H1 (cell line): ENCODE measurements around the gene NUP107. TPM values are rescaled to one million over a fixed set of nuclear protein-coding genes. Genes with fewer than 3 reads are reported as not detected.

Experiments used
- CTCF ChIA-PET: fragments of 300-600 bp; sonication (Branson Sonifier 250); formaldehyde crosslinking; loops from one replicate; lab custom pipeline; 2021; ENCODE audit not compliant: partially characterized antibody; lab: Charles Lee
- POLR2A ChIA-PET: fragments of 300-600 bp; sonication (Branson Sonifier 250); formaldehyde crosslinking; loops from one replicate; lab custom pipeline; 2021; ENCODE audit warnings: inconsistent platforms; ENCODE audit not compliant: partially characterized antibody; lab: Charles Lee
- DNase-seq, 2 experiments: peaks; one replicate each; pipeline versions ENCODE4 v3.0.0 to v3.0.0-alpha.2; 2010 to 2022; ENCODE audit warnings: low spot score in 2 of 2, low read depth in 1 of 2, mixed read lengths in 1 of 2
- FAIRE-seq: peaks from 2 replicates; lab custom pipeline; 2011; peaks lifted over from hg19 to GRCh38; lab: Jason Lieb, UNC
- H2AFZ ChIP-seq: 2 replicates; pipeline ENCODE4 v1.8.1; 2012; ENCODE audit warnings: low read length, inconsistent platforms
- H2AK5ac ChIP-seq: 2 replicates; pipeline ENCODE4 v1.6.1; 2013; ENCODE audit warnings: low read depth, low read length
- H2BK120ac ChIP-seq: replicated peaks from 2 replicates; pipeline ENCODE3; 2013; ENCODE audit warnings: low read depth, low read length, inconsistent platforms
- H2BK12ac ChIP-seq: 2 replicates; pipeline ENCODE4 v1.6.1; 2013; ENCODE audit warnings: low read depth, low read length
- H2BK15ac ChIP-seq: 2 replicates; pipeline ENCODE4 v1.6.1; 2013; ENCODE audit warnings: low read length
- H2BK20ac ChIP-seq: 2 replicates; pipeline ENCODE4 v1.6.1; 2013; ENCODE audit warnings: low read length
- H2BK5ac ChIP-seq: 2 replicates; pipeline ENCODE4 v1.6.1; 2013; ENCODE audit warnings: low read depth, low read length
- H3K14ac ChIP-seq: 2 replicates; pipeline ENCODE4 v1.6.1; 2013; ENCODE audit warnings: inconsistent platforms; ENCODE audit not compliant: insufficient read length
- H3K18ac ChIP-seq: 2 replicates; pipeline ENCODE4 v1.6.1; 2013; ENCODE audit warnings: low read length; ENCODE audit errors: extremely low read depth
- H3K23ac ChIP-seq: 2 replicates; pipeline ENCODE4 v1.6.1; 2013; ENCODE audit warnings: inconsistent platforms; ENCODE audit not compliant: insufficient read length
- H3K23me2 ChIP-seq: 2 replicates; pipeline ENCODE4 v1.6.1; 2013; ENCODE audit warnings: low read depth, low read length
- H3K27ac ChIP-seq: 2 replicates; pipeline ENCODE4 v1.6.1; 2011; ENCODE audit warnings: low read depth, low read length, inconsistent platforms
- H3K27me3 ChIP-seq, 4 experiments: replicated peaks in 1 of 4; 1 replicate in 1 of 4; 2 replicates in 3 of 4; pipeline versions ENCODE4 v1.6.1 to v1.8.1; 2011 to 2013; ENCODE audit warnings: low read length in 3 of 4, mild to moderate bottlenecking in 3 of 4, inconsistent platforms in 2 of 4, mixed read lengths in 2 of 4, moderate library complexity in 1 of 4; ENCODE audit not compliant: control insufficient read depth in 3 of 4, insufficient read depth in 3 of 4; ENCODE audit errors: extremely low read depth in 1 of 4
- H3K36me3 ChIP-seq, 4 experiments: 2 replicates each; pipeline versions ENCODE4 v1.6.1 to v1.8.1; 2011 to 2013; ENCODE audit warnings: mild to moderate bottlenecking in 4 of 4, low read length in 3 of 4, moderate library complexity in 2 of 4, control low read depth in 1 of 4, inconsistent platforms in 1 of 4; ENCODE audit not compliant: insufficient read depth in 4 of 4, control insufficient read depth in 2 of 4
- H3K4ac ChIP-seq: replicated peaks from 2 replicates; pipeline ENCODE3; 2013; ENCODE audit warnings: low read length, low read depth, mixed read lengths, inconsistent platforms; ENCODE audit not compliant: insufficient read length
- H3K4me1 ChIP-seq, 4 experiments: replicated peaks in 1 of 4; 1 replicate in 1 of 4; 2 replicates in 3 of 4; pipeline versions ENCODE4 v1.6.1 to v1.8.1; 2011 to 2013; ENCODE audit warnings: low read length in 3 of 4, inconsistent platforms in 2 of 4, mixed read lengths in 1 of 4; ENCODE audit not compliant: insufficient read depth in 4 of 4, control insufficient read depth in 3 of 4
- H3K4me2 ChIP-seq, 2 experiments: 2 replicates each; pipeline versions ENCODE4 v1.6.1 to v1.8.1; 2011 to 2013; ENCODE audit warnings: low read depth in 2 of 2, low read length in 2 of 2, control low read depth in 1 of 2, inconsistent platforms in 1 of 2, mild to moderate bottlenecking in 1 of 2; ENCODE audit not compliant: insufficient read depth in 1 of 2
- H3K4me3 ChIP-seq, 4 experiments: fragments of 200-600, 300-600 bp in 1 of 4; sonication (generic), shearing (Covaris generic), sonication (Bioruptor Twin) in 1 of 4; 2 replicates each; pipeline versions ENCODE4 v1.5.1 to v1.8.1; 2011 to 2016; ENCODE audit warnings: low read length in 4 of 4, low read depth in 3 of 4, control low read depth in 2 of 4, inconsistent platforms in 2 of 4, mild to moderate bottlenecking in 2 of 4, mixed read lengths in 1 of 4, moderate library complexity in 1 of 4; ENCODE audit not compliant: insufficient read depth in 2 of 4; ENCODE audit errors: extremely low read depth in 1 of 4
- H3K56ac ChIP-seq: replicated peaks from 2 replicates; pipeline ENCODE3; 2013; ENCODE audit warnings: low read depth, mild to moderate bottlenecking, mixed read lengths, low read length, inconsistent platforms; ENCODE audit not compliant: insufficient read length
- H3K79me1 ChIP-seq: 2 replicates; pipeline ENCODE4 v1.6.1; 2013; ENCODE audit warnings: low read depth, low read length, control low read depth
- H3K79me2 ChIP-seq, 2 experiments: 2 replicates each; pipeline versions ENCODE4 v1.6.1 to v1.8.1; 2012 to 2013; ENCODE audit warnings: low read length in 2 of 2, mild to moderate bottlenecking in 2 of 2, inconsistent platforms in 1 of 2; ENCODE audit not compliant: insufficient read depth in 2 of 2, control insufficient read depth in 1 of 2
- H3K9ac ChIP-seq, 4 experiments: replicated peaks in 1 of 4; 1 replicate in 1 of 4; 2 replicates in 3 of 4; pipeline versions ENCODE4 v1.6.1 to v1.8.1; 2011 to 2013; ENCODE audit warnings: low read depth in 3 of 4, low read length in 3 of 4, control low read depth in 2 of 4, mild to moderate bottlenecking in 2 of 4, moderate library complexity in 2 of 4, inconsistent platforms in 1 of 4; ENCODE audit errors: extremely low read depth in 1 of 4
- H3K9me3 ChIP-seq, 2 experiments: 2 replicates each; pipeline versions ENCODE4 v1.6.1 to v1.8.1; 2012 to 2013; ENCODE audit warnings: mild to moderate bottlenecking in 2 of 2, moderate library complexity in 2 of 2, control low read depth in 1 of 2, inconsistent platforms in 1 of 2, low read depth in 1 of 2, low read length in 1 of 2, mixed read lengths in 1 of 2; ENCODE audit not compliant: insufficient read depth in 2 of 2
- H4K20me1 ChIP-seq, 2 experiments: replicated peaks in 1 of 2; 2 replicates each; pipeline versions ENCODE3 to v1.8.1; 2011 to 2013; ENCODE audit warnings: inconsistent platforms in 2 of 2, low read length in 2 of 2, mild to moderate bottlenecking in 1 of 2; ENCODE audit not compliant: insufficient read depth in 2 of 2, control insufficient read depth in 1 of 2
- H4K5ac ChIP-seq: 2 replicates; pipeline ENCODE4 v1.6.1; 2013; ENCODE audit warnings: low read length, low read depth, mixed read lengths, inconsistent platforms; ENCODE audit not compliant: insufficient read length
- H4K8ac ChIP-seq: 2 replicates; pipeline ENCODE4 v1.8.0; 2013; ENCODE audit warnings: mild to moderate bottlenecking, moderate library complexity, low read length, inconsistent platforms; ENCODE audit not compliant: insufficient read depth; ENCODE audit errors: extremely low read depth
- H4K91ac ChIP-seq: replicated peaks from 2 replicates; pipeline ENCODE3; 2013; ENCODE audit warnings: low read length, mixed read lengths, inconsistent platforms; ENCODE audit not compliant: insufficient read length
- CEBPB ChIP-seq: IDR thresholded peaks from 2 replicates; pipeline ENCODE4 v1.6.1; 2012; ENCODE audit warnings: low read depth, low read length
- CTBP2 ChIP-seq: IDR thresholded peaks from 2 replicates; pipeline ENCODE4 v1.7.0; 2011; ENCODE audit warnings: borderline replicate concordance, mild to moderate bottlenecking, moderate library complexity, mixed read lengths, low read length; ENCODE audit not compliant: insufficient read depth, insufficient read length
- FOSL1 ChIP-seq: IDR thresholded peaks from 2 replicates; pipeline ENCODE4 v1.6.1; 2011; ENCODE audit warnings: mild to moderate bottlenecking, low read depth, low read length, moderate library complexity; ENCODE audit not compliant: insufficient read depth
- GTF2F1 ChIP-seq: IDR thresholded peaks from 2 replicates; pipeline ENCODE4 v1.6.1; 2012; ENCODE audit warnings: low read depth, low read length, improper control_type of control experiment, borderline replicate concordance
- KDM1A ChIP-seq: fragments of 200-600, 300-600 bp; sonication (generic); IDR thresholded peaks from 2 replicates; pipeline ENCODE4 v1.7.1; 2016; ENCODE audit warnings: mild to moderate bottlenecking, low read length, borderline replicate concordance
- KDM4A ChIP-seq: IDR thresholded peaks from one replicate; pipeline ENCODE4 v1.7.1; 2012; ENCODE audit warnings: low read depth, mild to moderate bottlenecking, moderate library complexity, low read length, inconsistent platforms; ENCODE audit not compliant: severe bottlenecking
- PHF8 ChIP-seq: fragments of 200-600 bp; sonication (generic); conservative IDR thresholded peaks from 2 replicates; pipeline ENCODE4 v1.7.1; 2012; ENCODE audit warnings: low read depth, mild to moderate bottlenecking, inconsistent platforms, low read length, moderate library complexity
- POLR2A ChIP-seq, 2 experiments: IDR thresholded peaks; 1 replicate in 1 of 2; 2 replicates in 1 of 2; pipeline ENCODE4 v1.6.1; 2011; ENCODE audit warnings: low read depth in 2 of 2, low read length in 2 of 2, mild to moderate bottlenecking in 2 of 2; ENCODE audit errors: control extremely low read depth in 1 of 2
- SP4 ChIP-seq: IDR thresholded peaks from 2 replicates; pipeline ENCODE4 v1.6.1; 2012; ENCODE audit warnings: low read length, inconsistent platforms
- SUZ12 ChIP-seq: fragments of 200-600 bp; sonication (generic); IDR thresholded peaks from 2 replicates; pipeline ENCODE4 v1.6.1; 2012; ENCODE audit warnings: mild to moderate bottlenecking, inconsistent platforms, low read length, moderate library complexity, mixed read lengths
- TAF7 ChIP-seq: optimal IDR thresholded peaks from 2 replicates; pipeline ENCODE3; 2011; ENCODE audit warnings: low read depth, mild to moderate bottlenecking, inconsistent platforms, low read length, moderate library complexity, borderline replicate concordance
- WGBS, 2 experiments: shearing (Covaris generic) in 1 of 2; methylation state at CpG; one replicate each; pipeline versions ENCODE4 v1.1.6 to v1.1.7; 2013 to 2015; ENCODE audit warnings: low lambda C conversion rate in 2 of 2, mixed read lengths in 2 of 2, inconsistent platforms in 1 of 2, low coverage in 1 of 2, missing lambda C conversion rate in 1 of 2; ENCODE audit not compliant: insufficient replicate concordance in 2 of 2, insufficient coverage in 1 of 2, insufficient read length in 1 of 2; ENCODE audit errors: extremely low coverage in 1 of 2, missing lambda C conversion rate in 1 of 2; 5-methylcytosine and 5-hydroxymethylcytosine counted together
- polyA plus RNA-seq, 7 experiments: library from polyadenylated mRNA; depleted of rRNA in 3 of 7; stranded (reverse) in 5 of 7; unstranded in 2 of 7; fragments of >200 nt in 5 of 7; fragments of 200-250 nt in 2 of 7; gene quantifications; 1 replicate in 5 of 7; 2 replicates in 1 of 7; 4 replicates in 1 of 7; pipeline versions ENCODE4 v1.2.1 to v1.2.3, GENCODE V29; 2011 to 2013; ENCODE audit warnings: missing spikeins in 2 of 7, mixed read lengths in 2 of 7
- total RNA-seq: library from RNA; stranded (reverse); fragmentation: NEBNext Ultra II Directional; extraction: Animal tissue kit (Norgen Biotek cat#: 25700); gene quantifications from 2 replicates; pipeline ENCODE4 v1.2.1, GENCODE V29; 2021
- TF ChIP-seq, protein P1 (sequence below): IDR thresholded peaks from 2 replicates; pipeline ENCODE4 v1.6.1; 2012; ENCODE audit warnings: inconsistent platforms

The NUP107 gene
- total and polyA plus RNA-seq, 2 of the 8 experiments (the other 6 are each of a cell fraction or from before 2014, with no cell fraction given): 46.1 to 141 TPM

DNA sequence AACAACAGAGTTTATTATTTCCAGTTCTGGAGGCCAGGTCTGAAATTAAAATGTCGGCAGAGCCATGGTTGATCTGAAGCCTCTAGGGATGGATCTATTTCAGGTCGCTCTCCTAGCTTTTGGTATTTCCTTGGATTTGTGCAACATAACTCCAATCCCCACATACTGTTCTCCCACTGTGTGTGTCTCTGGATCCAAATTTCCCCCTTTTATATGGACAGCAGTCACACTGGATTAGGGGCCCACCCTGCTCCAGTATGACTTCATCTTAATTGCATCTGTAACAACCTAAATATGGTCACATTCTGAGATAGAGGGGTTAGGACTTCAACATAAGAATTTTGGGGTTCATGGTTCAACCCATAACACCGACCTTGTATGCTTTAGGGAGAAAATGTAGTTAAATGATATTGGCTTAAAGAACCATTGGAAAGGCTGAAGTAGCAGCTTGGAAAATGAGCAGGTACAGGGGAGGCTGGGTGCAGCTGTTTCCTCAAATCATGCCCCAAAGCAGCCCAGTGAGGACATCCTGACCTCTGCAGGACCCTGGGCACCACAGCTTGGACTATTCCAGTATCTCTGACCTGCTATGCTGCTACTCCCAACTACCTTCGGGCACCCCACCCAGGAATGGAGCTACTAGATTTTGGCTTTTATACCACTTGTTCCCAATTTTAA lies 107.3 kb downstream of the NUP107 start:
- CTCF ChIA-PET: interaction anchor here (0.8 kb wide), 1 partner anchor 9 kb away, joined by 4 read pairs; no protein-coding TSS in a partner anchor
- Histone ChIP-seq H2BK120ac (no peak overlapping the region), H3K23me2 (no peaks in the 10 kb centered on the region), H2AK5ac (no peak overlapping the region), H3K4me1 (peaks cover 0 to 2% (median 0%) of the 10 kb centered on the region in 4 experiments; a peak in 1 of 7 replicates), H3K23ac (no peak overlapping the region), H3K79me2 (no peaks in the 10 kb centered on the region), H3K27ac (no peak overlapping the region), H2BK5ac (no peak overlapping the region), H3K79me1 (no peaks in the 10 kb centered on the region), H4K5ac (no peak overlapping the region), H2AFZ (no peak overlapping the region), H3K36me3 (no peaks in the 10 kb centered on the region), H2BK15ac (no peak overlapping the region), H3K4ac (no peak overlapping the region), H3K4me3 (no peak overlapping the region), H4K20me1 (no peaks in the 10 kb centered on the region), H2BK12ac (no peak overlapping the region), H3K14ac (no peak overlapping the region), H3K9ac (no peak overlapping the region), H2BK20ac (no peak overlapping the region), H3K18ac (no peak overlapping the region), H3K9me3 (no peaks in the 10 kb centered on the region; a peak in 1 of 4 replicates), H3K56ac (no peak overlapping the region), H3K27me3 (no peaks in the 10 kb centered on the region), H4K91ac (no peak overlapping the region), H4K8ac (no peak overlapping the region), H3K4me2 (no peak overlapping the region)
- DNase-seq (no peak), FAIRE-seq (no peak)
- 86% methylated on average over 4 of the region's 4 CpGs; no CpG with 5 or more reads in 1 of the 2 experiments for WGBS, 2 experiments
- TF ChIP-seq KDM4A (no peak), SUZ12 (no peak), GTF2F1 (no peak), CEBPB (no peak), FOSL1 (no peak), CTBP2 (no peak), PHF8 (no peak), KDM1A (no peak), SP4 (no peak), POLR2A (IDR thresholded peaks at IDR 0.05; ENCODE audit: control extremely low read depth in 1 of 2, low read depth in 2 of 2, low read length in 2 of 2) (no peak), TAF7 (no peak)
- TF ChIP-seq, protein P1, sequence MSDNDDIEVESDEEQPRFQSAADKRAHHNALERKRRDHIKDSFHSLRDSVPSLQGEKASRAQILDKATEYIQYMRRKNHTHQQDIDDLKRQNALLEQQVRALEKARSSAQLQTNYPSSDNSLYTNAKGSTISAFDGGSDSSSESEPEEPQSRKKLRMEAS: no peak
- POLR2A ChIA-PET: interaction anchor here (2.0 kb wide), 1 partner anchor 14 kb away, joined by 14 read pairs; the partner anchor contains the start of gene MDM2
